Globus pallidus (tissue), 1 donor: ENCODE results near the gene HTR7.

ENCODE experiments used
- DNase-seq: peaks from one replicate; pipeline ENCODE4 v3.0.0-alpha.2; 2015; ENCODE audit warnings: low spot score

HTR7 gene

GRCh38 chr10:90740265-90740664 is 117.6 kb downstream of the HTR7 start:
- no peak for DNase-seq

- DNase-seq: no peak
These were observed 119.0 kb downstream of the HTR7 start for GRCh38 chr10:90738885-90739284.

GRCh38 chr10:90734415-90734814 is 123.4 kb downstream of the HTR7 start:
- no peak for DNase-seq

GRCh38 chr10:90732581-90732980 is 125.3 kb downstream of the HTR7 start:
- DNase-seq: no peak

- DNase-seq: no peak
These were observed 134.3 kb downstream of the HTR7 start for GRCh38 chr10:90723416-90724068.

- DNase-seq: no peak
These were observed 135.0 kb downstream of the HTR7 start for GRCh38 chr10:90722832-90723231.

- no peak for DNase-seq
These were observed 139.7 kb downstream of the HTR7 start for GRCh38 chr10:90718182-90718581.

GRCh38 chr10:90712529-90712928 is 145.3 kb downstream of the HTR7 start:
- no peak for DNase-seq

- no peak for DNase-seq
These were observed 148.1 kb downstream of the HTR7 start for GRCh38 chr10:90709727-90710126.

GRCh38 chr10:90707657-90708056 is 150.2 kb downstream of the HTR7 start:
- no peak for DNase-seq

- DNase-seq: no peak
These were observed 156.4 kb downstream of the HTR7 start for GRCh38 chr10:90701428-90701827.

- DNase-seq: no peak
These were observed 161.7 kb downstream of the HTR7 start for GRCh38 chr10:90695915-90696676.
